Measurements from ENCODE around the gene ECE1. TPM values are rescaled to one million over a fixed set of nuclear protein-coding genes. Genes with fewer than 3 reads are reported as not detected.

Gene ECE1
- total RNA-seq, 4 donors from 2014 or later: 105 to 122 (median 112) TPM

GRCh38 chr1:21327566-21328323, 37.5 kb upstream of the ECE1 start:
- no peak for DNase-seq
- Histone ChIP-seq H3K36me3 (no peaks in the 10 kb centered on the region), H3K27me3 (no peaks in the 10 kb centered on the region), H3K4me3 (no peak overlapping the region), H3K4me1 (peaks cover 5 to 91% (median 41%) of the 10 kb centered on the region in 4 donors), H3K9me3 (no peaks in the 10 kb centered on the region), H3K27ac (peak overlapping the region in 3 of 4 donors; percentile 28 to 89 (median 42))
- TF ChIP-seq CTCF (IDR thresholded peaks at IDR 0.05) (no peak), POLR2A (IDR thresholded peaks at IDR 0.05) (no peak)

- Histone ChIP-seq H3K27ac (peak overlapping the region; percentile 28 to 89 (median 59)), H3K36me3 (no peaks in the 10 kb centered on the region), H3K27me3 (no peaks in the 10 kb centered on the region), H3K9me3 (no peaks in the 10 kb centered on the region), H3K4me3 (no peak overlapping the region), H3K4me1 (peaks cover 5 to 93% (median 44%) of the 10 kb centered on the region in 4 donors)
- TF ChIP-seq POLR2A (IDR thresholded peaks at IDR 0.05) (no peak), CTCF (IDR thresholded peaks at IDR 0.05) (no peak)
- DNase-seq: no peak
Measured at GRCh38 chr1:21326861-21327344, 36.6 kb upstream of the ECE1 start.

- no peak for TF ChIP-seq POLR2A (IDR thresholded peaks at IDR 0.05)
- no peak for TF ChIP-seq CTCF (IDR thresholded peaks at IDR 0.05)
Measured at GRCh38 chr1:21325731-21326387, 35.6 kb upstream of the ECE1 start.

GRCh38 chr1:21325231-21325718, 35.0 kb upstream of the ECE1 start:
- Histone ChIP-seq H3K27ac (peak overlapping the region; percentile 64 to 94 (median 82)), H3K27me3 (no peaks in the 10 kb centered on the region), H3K9me3 (no peaks in the 10 kb centered on the region), H3K36me3 (no peaks in the 10 kb centered on the region), H3K4me1 (peaks cover 5 to 83% (median 39%) of the 10 kb centered on the region in 4 donors), H3K4me3 (peak overlapping the region in 1 of 4 donors; percentile 0)
- no peak for TF ChIP-seq CTCF (IDR thresholded peaks at IDR 0.05)
- TF ChIP-seq POLR2A (IDR thresholded peaks at IDR 0.05): no peak
- DNase-seq: peak in 2 of 3 donors; percentile 68 to 77

More at GRCh38 chr1:21325731-21326387, 35.6 kb upstream of the ECE1 start:
- H3K36me3 ChIP-seq: no peaks in the 10 kb centered on the region
- peak overlapping the region; percentile 64 to 94 (median 82) for H3K27ac ChIP-seq
- DNase-seq: no peak
- H3K4me1 ChIP-seq: peaks cover 5 to 85% (median 41%) of the 10 kb centered on the region in 4 donors
- H3K9me3 ChIP-seq: no peaks in the 10 kb centered on the region
- no peak overlapping the region for H3K4me3 ChIP-seq
- no peaks in the 10 kb centered on the region for H3K27me3 ChIP-seq

GRCh38 chr1:21324368-21325141, 34.3 kb upstream of the ECE1 start:
- Histone ChIP-seq H3K27ac (peak overlapping the region; percentile 64 to 94 (median 82)), H3K36me3 (no peaks in the 10 kb centered on the region), H3K9me3 (no peaks in the 10 kb centered on the region), H3K4me1 (peaks cover 5 to 84% (median 34%) of the 10 kb centered on the region in 4 donors), H3K4me3 (peak overlapping the region in 1 of 4 donors; percentile 0), H3K27me3 (no peaks in the 10 kb centered on the region)
- peak; percentile 52 to 92 (median 87) for DNase-seq
- TF ChIP-seq POLR2A (IDR thresholded peaks at IDR 0.05) (peak in 1 of 2 donors; percentile 40), CTCF (IDR thresholded peaks at IDR 0.05) (peak in 1 of 6 experiments; percentile 2)
